Neural progenitor cell (in vitro differentiated cells): ENCODE results near the gene ZBTB20. TPM values are rescaled to one million over a fixed set of nuclear protein-coding genes. Genes with fewer than 3 reads are reported as not detected.

Experiments
- DNase-seq: peaks from one replicate; pipeline ENCODE4 v3.0.0-alpha.2; 2016; ENCODE audit warnings: low spot score
- H2AFZ ChIP-seq: fragments of 200-600 bp; sonication (generic); replicated peaks from 2 replicates; pipeline ENCODE4 v1.6.1; 2016; ENCODE audit warnings: antibody characterized with exemption
- H3F3A ChIP-seq: fragments of 200-600 bp; sonication (generic); 2 replicates; pipeline ENCODE4 v1.6.1; 2016; ENCODE audit warnings: antibody characterized with exemption, low read depth
- H3K27ac ChIP-seq: fragments of 200-600 bp; sonication (generic); 2 replicates; pipeline ENCODE4 v1.5.1; 2016; ENCODE audit warnings: mild to moderate bottlenecking
- H3K27me3 ChIP-seq: fragments of 200-600 bp; sonication (generic); 2 replicates; pipeline ENCODE4 v1.6.1; 2016; ENCODE audit warnings: mild to moderate bottlenecking, moderate library complexity
- H3K36me3 ChIP-seq: fragments of 200-600 bp; sonication (generic); 2 replicates; pipeline ENCODE4 v1.5.1; 2016
- H3K4me1 ChIP-seq: fragments of 200-600 bp; sonication (generic); 2 replicates; pipeline ENCODE4 v1.6.1; 2016; ENCODE audit warnings: mixed run types
- H3K4me2 ChIP-seq: fragments of 200-600 bp; sonication (generic); 2 replicates; pipeline ENCODE4 v1.6.1; 2016
- H3K4me3 ChIP-seq: fragments of 200-600 bp; sonication (generic); 2 replicates; pipeline ENCODE4 v1.5.1; 2016
- H3K79me2 ChIP-seq: fragments of 200-600 bp; sonication (generic); 2 replicates; pipeline ENCODE4 v1.6.1; 2016; ENCODE audit warnings: low read depth
- H3K9ac ChIP-seq: fragments of 200-600 bp; sonication (generic); 2 replicates; pipeline ENCODE4 v1.6.1; 2016
- H3K9me3 ChIP-seq: fragments of 200-600 bp; sonication (generic); 2 replicates; pipeline ENCODE4 v1.5.1; 2016; ENCODE audit warnings: low read depth
- H4K20me1 ChIP-seq: fragments of 200-600 bp; sonication (generic); 2 replicates; pipeline ENCODE4 v1.6.1; 2016; ENCODE audit warnings: low read depth
- H3K27ac Mint-ChIP-seq: 3 replicates; pipeline ENCODE4 v1.8.0; 2021; ENCODE audit warnings: mixed read lengths
- H3K27me3 Mint-ChIP-seq: 2 replicates; pipeline ENCODE4 v1.8.0; 2022; ENCODE audit warnings: low read depth, mild to moderate bottlenecking, inconsistent platforms, moderate library complexity, mixed read lengths; ENCODE audit not compliant: insufficient read depth
- H3K36me3 Mint-ChIP-seq: 3 replicates; pipeline ENCODE4 v1.8.0; 2021; ENCODE audit warnings: mixed read lengths
- H3K4me1 Mint-ChIP-seq: 3 replicates; pipeline ENCODE4 v1.8.0; 2021; ENCODE audit warnings: mixed read lengths
- H3K4me3 Mint-ChIP-seq: 3 replicates; pipeline ENCODE4 v1.8.0; 2021; ENCODE audit warnings: mild to moderate bottlenecking, moderate library complexity, mixed read lengths
- H3K9me3 Mint-ChIP-seq: 3 replicates; pipeline ENCODE4 v1.8.0; 2020; ENCODE audit warnings: mixed read lengths
- CTCF ChIP-seq: fragments of 200-600 bp; sonication (generic); IDR thresholded peaks from 2 replicates; pipeline ENCODE4 v1.5.1; 2017; ENCODE audit warnings: antibody characterized with exemption, mild to moderate bottlenecking
- EZH2 ChIP-seq: fragments of 200-600 bp; sonication (generic); IDR thresholded peaks from 2 replicates; pipeline ENCODE4 v1.6.1; 2017; ENCODE audit warnings: antibody characterized with exemption, mild to moderate bottlenecking, moderate library complexity
- EZH2phosphoT487 ChIP-seq: fragments of 200-600 bp; sonication (generic); IDR thresholded peaks from 2 replicates; pipeline ENCODE4 v1.6.1; 2017; ENCODE audit warnings: antibody characterized with exemption
- total RNA-seq: library from RNA; depleted of rRNA; stranded (reverse); fragments of >200 nt; gene quantifications from 2 replicates; pipeline ENCODE4 v1.2.3, GENCODE V29; 2015; ENCODE audit warnings: low replicate concordance

The ZBTB20 gene
- total RNA-seq, 1 donor from 2014 or later: 1.9 TPM

GRCh38 chr3:114424337-114424736 is 722.8 kb downstream of the ZBTB20 start:
- no peaks in the 10 kb centered on the region for H3K4me1 Mint-ChIP-seq
- no peak for DNase-seq
- no peak overlapping the region for H3K4me3 ChIP-seq
- no peak overlapping the region for H3K27ac ChIP-seq
- H3K36me3 ChIP-seq: no peaks in the 10 kb centered on the region
- H3K27me3 Mint-ChIP-seq: peaks cover 2% of the 10 kb centered on the region
- H3K9me3 ChIP-seq: no peaks in the 10 kb centered on the region
- H3K9me3 Mint-ChIP-seq: peaks cover 4% of the 10 kb centered on the region
- H3K4me3 Mint-ChIP-seq: no peak overlapping the region
- no peaks in the 10 kb centered on the region for H3K27me3 ChIP-seq
- no peak for TF ChIP-seq EZH2phosphoT487
- TF ChIP-seq CTCF: no peak
- TF ChIP-seq EZH2: no peak
- no peak overlapping the region for H3K9ac ChIP-seq
- no peaks in the 10 kb centered on the region for H3K36me3 Mint-ChIP-seq
- H3F3A ChIP-seq: no peaks in the 10 kb centered on the region
- H3K27ac Mint-ChIP-seq: no peak overlapping the region
- no peak overlapping the region for H3K4me2 ChIP-seq
- H3K79me2 ChIP-seq: no peaks in the 10 kb centered on the region
- no peak overlapping the region for H2AFZ ChIP-seq
- no peaks in the 10 kb centered on the region for H4K20me1 ChIP-seq
- H3K4me1 ChIP-seq: no peaks in the 10 kb centered on the region

GRCh38 chr3:114421204-114421603 is 725.9 kb downstream of the ZBTB20 start:
- Histone ChIP-seq H3K27me3 (no peaks in the 10 kb centered on the region), H2AFZ (no peak overlapping the region), H3K4me3 (no peak overlapping the region), H3K4me2 (no peak overlapping the region), H3K79me2 (no peaks in the 10 kb centered on the region), H3K9me3 (no peaks in the 10 kb centered on the region), H3F3A (no peaks in the 10 kb centered on the region), H3K4me1 (no peaks in the 10 kb centered on the region), H3K9ac (no peak overlapping the region), H3K27ac (no peak overlapping the region), H3K36me3 (no peaks in the 10 kb centered on the region), H4K20me1 (no peaks in the 10 kb centered on the region)
- H3K27me3 Mint-ChIP-seq: peaks cover 2% of the 10 kb centered on the region
- no peaks in the 10 kb centered on the region for H3K36me3 Mint-ChIP-seq
- peaks cover under 1% of the 10 kb centered on the region for H3K9me3 Mint-ChIP-seq
- TF ChIP-seq EZH2 (no peak), CTCF (no peak), EZH2phosphoT487 (no peak)
- H3K4me1 Mint-ChIP-seq: no peaks in the 10 kb centered on the region
- DNase-seq: no peak
- no peak overlapping the region for H3K4me3 Mint-ChIP-seq
- H3K27ac Mint-ChIP-seq: no peak overlapping the region

- Histone ChIP-seq H3K9me3 (no peaks in the 10 kb centered on the region), H3K4me1 (no peaks in the 10 kb centered on the region), H2AFZ (no peak overlapping the region), H3K36me3 (no peaks in the 10 kb centered on the region), H3K4me3 (no peak overlapping the region), H3K4me2 (no peak overlapping the region), H3K9ac (no peak overlapping the region), H3F3A (no peaks in the 10 kb centered on the region), H3K27me3 (no peaks in the 10 kb centered on the region), H3K27ac (no peak overlapping the region), H4K20me1 (no peaks in the 10 kb centered on the region), H3K79me2 (no peaks in the 10 kb centered on the region)
- Mint-ChIP-seq H3K27ac (no peak overlapping the region), H3K27me3 (peaks cover 2% of the 10 kb centered on the region), H3K4me1 (no peaks in the 10 kb centered on the region), H3K9me3 (no peaks in the 10 kb centered on the region), H3K4me3 (no peak overlapping the region), H3K36me3 (no peaks in the 10 kb centered on the region)
- no peak for TF ChIP-seq EZH2phosphoT487
- TF ChIP-seq EZH2: no peak
- no peak for TF ChIP-seq CTCF
- peak; percentile 16 for DNase-seq
Measured at GRCh38 chr3:114420072-114420471, 727.0 kb downstream of the ZBTB20 start.
